Keratinocyte (primary cell): ENCODE data around the gene SH3GL3. TPM values are rescaled to one million over a fixed set of nuclear protein-coding genes. Genes with fewer than 3 reads are reported as not detected.

Experiments used
- DNase-seq: peaks from one replicate; pipeline ENCODE4 v3.0.0-alpha.2; 2011; ENCODE audit warnings: low read depth, missing footprints, low spot score
- FAIRE-seq: peaks from 2 replicates; lab custom pipeline; 2011; peaks lifted over from hg19 to GRCh38; lab: Jason Lieb, UNC
- H2AFZ ChIP-seq: 2 replicates; pipeline ENCODE4 v1.6.0; 2012; ENCODE audit warnings: low read length, control low read depth, inconsistent platforms; ENCODE audit not compliant: control insufficient read depth
- H3K27ac ChIP-seq: 2 replicates; pipeline ENCODE4 v1.5.1; 2011; ENCODE audit warnings: low read length; ENCODE audit not compliant: control insufficient read depth, insufficient read depth
- H3K27me3 ChIP-seq: 3 replicates; pipeline ENCODE4 v1.6.0; 2011; ENCODE audit warnings: low read length; ENCODE audit not compliant: control insufficient read depth, insufficient read depth; ENCODE audit errors: extremely low read depth
- H3K36me3 ChIP-seq, 2 experiments: 2 replicates in 1 of 2; 3 replicates in 1 of 2; pipeline ENCODE4 v1.5.1; 2011; ENCODE audit warnings: low read length in 2 of 2, mild to moderate bottlenecking in 1 of 2; ENCODE audit not compliant: control insufficient read depth in 2 of 2, insufficient read depth in 2 of 2; ENCODE audit errors: extremely low read depth in 1 of 2
- H3K4me1 ChIP-seq: 3 replicates; pipeline ENCODE4 v1.5.1; 2011; ENCODE audit warnings: low read length; ENCODE audit not compliant: control insufficient read depth, insufficient read depth; ENCODE audit errors: extremely low read depth
- H3K4me2 ChIP-seq: 3 replicates; pipeline ENCODE4 v1.6.0; 2011; ENCODE audit warnings: low read depth, low read length; ENCODE audit not compliant: control insufficient read depth, insufficient read depth; ENCODE audit errors: extremely low read depth
- H3K4me3 ChIP-seq, 3 experiments: fragments of 200-600 bp in 1 of 3; sonication (generic) in 1 of 3; 2 replicates in 2 of 3; 3 replicates in 1 of 3; pipeline ENCODE4 v1.5.1; 2011 to 2016; ENCODE audit warnings: low read length in 3 of 3, mild to moderate bottlenecking in 3 of 3, control low read depth in 2 of 3, inconsistent platforms in 1 of 3, low read depth in 1 of 3, mixed read lengths in 1 of 3, mixed run types in 1 of 3, moderate library complexity in 1 of 3; ENCODE audit not compliant: control insufficient read depth in 2 of 3, insufficient read depth in 2 of 3; ENCODE audit errors: extremely low read depth in 1 of 3
- H3K79me2 ChIP-seq: 2 replicates; pipeline ENCODE4 v1.6.0; 2012; ENCODE audit warnings: low read length; ENCODE audit not compliant: control insufficient read depth, insufficient read depth
- H3K9ac ChIP-seq: 3 replicates; pipeline ENCODE4 v1.6.0; 2011; ENCODE audit warnings: low read length; ENCODE audit not compliant: control insufficient read depth, insufficient read depth; ENCODE audit errors: extremely low read depth
- H3K9me1 ChIP-seq: 3 replicates; pipeline ENCODE4 v1.6.0; 2011; ENCODE audit warnings: low read length; ENCODE audit not compliant: control insufficient read depth, insufficient read depth; ENCODE audit errors: extremely low read depth
- H3K9me3 ChIP-seq: 2 replicates; pipeline ENCODE4 v1.5.1; 2012; ENCODE audit warnings: low read depth, low read length; ENCODE audit not compliant: control insufficient read depth
- H4K20me1 ChIP-seq: 3 replicates; pipeline ENCODE4 v1.6.0; 2011; ENCODE audit warnings: low read length; ENCODE audit not compliant: control insufficient read depth, insufficient read depth; ENCODE audit errors: extremely low read depth
- CTCF ChIP-seq, 3 experiments: IDR thresholded peaks in 1 of 3; conservative IDR thresholded peaks in 1 of 3; optimal IDR thresholded peaks in 1 of 3; 2 replicates in 2 of 3; 3 replicates in 1 of 3; pipeline versions ENCODE3 to v1.5.1; 2011; ENCODE audit warnings: low read length in 3 of 3, mild to moderate bottlenecking in 3 of 3, moderate library complexity in 2 of 3, control low read depth in 1 of 3, inconsistent platforms in 1 of 3; ENCODE audit not compliant: insufficient read depth in 2 of 3; ENCODE audit errors: extremely low read depth in 1 of 3
- EZH2 ChIP-seq: IDR thresholded peaks from one replicate; pipeline ENCODE4 v1.6.1; 2012; ENCODE audit warnings: inconsistent platforms, mild to moderate bottlenecking, low read length, moderate library complexity
- dilution Hi-C: fragments of 300-500 bp; cut with MboI; formaldehyde crosslinking; loops from one replicate; pipeline ENCODE4 v1.7.0; 2020; ENCODE audit warnings: low sequenced_read_pairs; ENCODE audit not compliant: extremely low pct_ligation_motif_present
- polyA plus RNA-seq, 5 experiments: library from polyadenylated mRNA; depleted of rRNA in 3 of 5; stranded (reverse) in 3 of 5; stranded (forward) in 1 of 5; unstranded in 1 of 5; fragments of >200 nt; gene quantifications; 1 replicate in 1 of 5; 2 replicates in 3 of 5; 3 replicates in 1 of 5; pipeline versions ENCODE4 v1.2.1 to v1.2.3, GENCODE V29; 2011 to 2012; ENCODE audit warnings: missing spikeins in 2 of 5, low read depth in 1 of 5, low replicate concordance in 1 of 5

The SH3GL3 gene
- polyA plus RNA-seq, 1 donor (not counting 4 experiments of a cell fraction or from before 2014, with no cell fraction given): 0.20 TPM

GRCh38 chr15:83565553-83566159 lies 118.5 kb downstream of the SH3GL3 start:
- DNase-seq: no peak

GRCh38 chr15:83567318-83567717 lies 120.2 kb downstream of the SH3GL3 start:
- H3K4me2 ChIP-seq: no peak overlapping the region
- H3K4me1 ChIP-seq: no peaks in the 10 kb centered on the region
- H3K9me3 ChIP-seq: no peaks in the 10 kb centered on the region
- H4K20me1 ChIP-seq: no peaks in the 10 kb centered on the region
- no peak overlapping the region for H2AFZ ChIP-seq
- H3K4me3 ChIP-seq: no peak overlapping the region
- no peak for DNase-seq
- no peaks in the 10 kb centered on the region for H3K9me1 ChIP-seq
- dilution Hi-C loops: loop anchor here (25.0 kb wide), 1 partner anchor 305 kb away; no protein-coding TSS in a partner anchor
- no peaks in the 10 kb centered on the region for H3K79me2 ChIP-seq
- no peaks in the 10 kb centered on the region for H3K36me3 ChIP-seq
- no peak overlapping the region for H3K9ac ChIP-seq
- no peak for FAIRE-seq
- H3K27ac ChIP-seq: no peak overlapping the region
- H3K27me3 ChIP-seq: no peaks in the 10 kb centered on the region
- TF ChIP-seq CTCF (optimal IDR thresholded peaks at IDR 0.05 in 1 of 3, IDR thresholded peaks at IDR 0.05 in 1 of 3, conservative IDR thresholded peaks at IDR 0.05 in 1 of 3; ENCODE audit: extremely low read depth in 1 of 3, insufficient read depth in 2 of 3, low read length in 3 of 3): no peak
- no peak for TF ChIP-seq EZH2

More at GRCh38 chr15:83565553-83566159, 118.5 kb downstream of the SH3GL3 start:
- Histone ChIP-seq H3K4me1 (no peaks in the 10 kb centered on the region), H3K4me3 (no peak overlapping the region), H3K27ac (no peak overlapping the region), H3K4me2 (no peak overlapping the region), H4K20me1 (no peaks in the 10 kb centered on the region), H3K36me3 (no peaks in the 10 kb centered on the region), H2AFZ (no peak overlapping the region), H3K79me2 (no peaks in the 10 kb centered on the region), H3K27me3 (no peaks in the 10 kb centered on the region), H3K9me3 (no peaks in the 10 kb centered on the region), H3K9me1 (no peaks in the 10 kb centered on the region), H3K9ac (no peak overlapping the region)
- dilution Hi-C loops: loop anchor here (25.0 kb wide), 1 partner anchor 303 kb away; no protein-coding TSS in a partner anchor
- TF ChIP-seq CTCF (optimal IDR thresholded peaks at IDR 0.05 in 1 of 3, IDR thresholded peaks at IDR 0.05 in 1 of 3, conservative IDR thresholded peaks at IDR 0.05 in 1 of 3; ENCODE audit: extremely low read depth in 1 of 3, insufficient read depth in 2 of 3, low read length in 3 of 3) (peak; percentile 28 to 54 (median 53)), EZH2 (no peak)
- peak; percentile 9 for FAIRE-seq
